Naive thymus-derived CD8-positive, alpha-beta T cell (primary cell): ENCODE data around the gene RAVER1. TPM values are rescaled to one million over a fixed set of nuclear protein-coding genes. Genes with fewer than 3 reads are reported as not detected.

Source experiments
- ATAC-seq, 2 donors: fragments of 150-1000 bp; cut with Tn5 transposase in 1 of 2; sonication (Bioruptor Pico), chemical (Tn5 transposase) in 1 of 2; 1 replicate in 1 of 2; 2 replicates in 1 of 2; pipeline ENCODE4 v1.10.0; 2021; ENCODE audit warnings: mild to moderate bottlenecking in 2 of 2, moderate library complexity in 2 of 2
- POLR2A ChIA-PET: fragments of 350-600 bp; sonication (Branson Sonifier 250); formaldehyde crosslinking; loops from one replicate; lab custom pipeline; 2021; ENCODE audit warnings: antibody characterized with exemption; lab: Charles Lee
- DNase-seq, 10 donors: peaks; one replicate each; pipeline versions ENCODE4 v3.0.0 to v3.0.0-alpha.2; 2020 to 2022
- H3K27ac Mint-ChIP-seq, 10 donors: one replicate each; pipeline ENCODE4 v1.8.0; 2020 to 2022; ENCODE audit warnings: mild to moderate bottlenecking in 10 of 10, mixed read lengths in 10 of 10, moderate library complexity in 4 of 10, inconsistent platforms in 1 of 10
- H3K27me3 Mint-ChIP-seq, 5 donors: one replicate each; pipeline ENCODE4 v1.8.0; 2021 to 2022; ENCODE audit warnings: mixed read lengths in 5 of 5
- H3K36me3 Mint-ChIP-seq, 3 donors: one replicate each; pipeline ENCODE4 v1.8.0; 2020 to 2022; ENCODE audit warnings: mixed read lengths in 3 of 3, mild to moderate bottlenecking in 2 of 3, inconsistent platforms in 1 of 3
- H3K4me1 Mint-ChIP-seq, 4 donors: one replicate each; pipeline ENCODE4 v1.8.0; 2021 to 2022; ENCODE audit warnings: mixed read lengths in 4 of 4
- H3K4me3 Mint-ChIP-seq, 10 donors: one replicate each; pipeline ENCODE4 v1.8.0; 2020 to 2022; ENCODE audit warnings: mild to moderate bottlenecking in 10 of 10, mixed read lengths in 10 of 10, moderate library complexity in 6 of 10, inconsistent platforms in 1 of 10
- H3K9me3 Mint-ChIP-seq, 9 donors: one replicate each; pipeline ENCODE4 v1.8.0; 2020 to 2022; ENCODE audit warnings: mixed read lengths in 9 of 9, mild to moderate bottlenecking in 3 of 9, inconsistent platforms in 1 of 9, moderate library complexity in 1 of 9
- polyA plus RNA-seq, 3 donors: library from polyadenylated mRNA; unstranded; fragments of 300-500 nt; fragmentation: Illumina TruSeq; gene quantifications; one replicate each; pipeline ENCODE4 v1.2.3, GENCODE V29; 2021
- total RNA-seq, 8 experiments: library from RNA in 2 of 8; stranded (reverse) in 2 of 8; gene quantifications; one replicate each; pipeline ENCODE4 v1.2.3 and lab custom pipeline; 2021 to 2026

RAVER1 gene
- total and polyA plus RNA-seq, 5 experiments from 2014 or later: 11.2 to 55.8 (median 23.6) TPM

GRCh38 chr19:10327793-10328192 lies 5.5 kb downstream of the RAVER1 start:
- ATAC-seq (no peak), DNase-seq (no peak)
- Mint-ChIP-seq H3K9me3 (no peaks in the 10 kb centered on the region), H3K27ac (no peak overlapping the region), H3K4me3 (no peak overlapping the region), H3K27me3 (no peaks in the 10 kb centered on the region), H3K4me1 (peaks cover 3 to 27% (median 18%) of the 10 kb centered on the region in 4 donors), H3K36me3 (peaks cover 0 to 66% (median 5%) of the 10 kb centered on the region in 3 donors)
- POLR2A ChIA-PET: interaction anchor here (0.6 kb wide), 1 partner anchor 282 kb away, joined by 3 read pairs; no protein-coding TSS in a partner anchor

GRCh38 chr19:10325732-10326131 lies 7.6 kb downstream of the RAVER1 start:
- POLR2A ChIA-PET: interaction anchor here (0.7 to 1.0 kb wide), 2 partner anchors 16 to 192 kb away, joined by 3 to 4 read pairs; no protein-coding TSS in a partner anchor

DNA sequence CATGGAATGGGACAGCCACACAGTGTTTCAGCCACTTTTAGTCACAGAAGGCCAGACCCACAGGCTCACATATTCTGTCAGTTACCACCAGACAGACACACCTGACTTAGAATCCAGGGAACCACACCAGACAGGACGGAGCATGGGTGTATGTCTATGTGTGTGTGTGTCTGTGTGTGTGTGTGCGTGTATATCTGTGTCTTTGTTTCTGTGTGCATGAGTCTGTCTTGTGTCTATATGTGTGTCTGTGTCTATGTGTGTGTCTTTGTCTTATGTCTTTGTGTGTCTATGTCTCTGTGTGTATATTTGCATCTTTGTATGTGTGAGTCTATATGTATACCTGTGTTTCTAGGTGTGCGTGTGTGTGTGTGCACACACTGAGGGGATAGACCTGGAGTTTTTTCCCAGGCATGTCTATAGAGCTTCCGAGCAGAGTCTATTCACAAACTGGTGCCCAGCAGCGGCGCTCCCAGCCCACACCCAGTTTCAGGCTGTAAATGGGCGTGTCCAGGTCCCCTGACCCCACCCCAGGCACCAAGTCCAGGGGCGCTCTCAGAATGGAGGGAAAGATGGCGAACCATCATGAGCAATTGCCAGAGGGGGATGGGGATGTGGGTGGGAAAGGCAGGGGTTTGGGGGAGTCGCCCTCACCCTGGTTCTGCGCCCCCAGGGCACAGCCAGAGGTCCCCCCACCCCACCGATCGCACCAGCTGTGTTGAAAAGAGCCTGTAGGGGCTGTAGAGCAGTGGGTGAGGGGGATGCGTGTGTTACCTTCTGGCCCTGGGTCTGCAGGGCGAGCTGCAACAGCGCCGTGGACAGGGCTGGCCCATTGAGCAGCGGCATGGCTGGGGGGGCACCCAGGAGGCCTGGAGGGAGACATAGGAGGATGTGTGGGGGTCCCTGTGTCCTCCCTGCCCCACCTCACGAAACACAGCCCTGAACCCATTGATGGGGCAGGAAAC lies 11.2 kb downstream of the RAVER1 start:
- no peak for DNase-seq
- ATAC-seq: no peak
- H3K4me3 Mint-ChIP-seq: no peak overlapping the region
- peaks cover 0 to 70% (median 10%) of the 10 kb centered on the region in 3 donors for H3K36me3 Mint-ChIP-seq
- H3K27ac Mint-ChIP-seq: peak overlapping the region in 6 of 10 donors; percentile 1 to 64 (median 12)
- H3K27me3 Mint-ChIP-seq: no peaks in the 10 kb centered on the region
- H3K9me3 Mint-ChIP-seq: no peaks in the 10 kb centered on the region
- peaks cover 0 to 3% (median under 1%) of the 10 kb centered on the region in 4 donors for H3K4me1 Mint-ChIP-seq
- POLR2A ChIA-PET: interaction anchor here (0.5 to 2.6 kb wide), 3 partner anchors 9 to 11 kb away, joined by 4 to 8 read pairs (median 5); partner anchors contain the start of gene RAVER1

More at GRCh38 chr19:10325732-10326131, 7.6 kb downstream of the RAVER1 start:
- ATAC-seq (no peak), DNase-seq (no peak)
- H3K4me3 Mint-ChIP-seq: peak overlapping the region in 1 of 10 donors; percentile 29
- no peak overlapping the region for H3K27ac Mint-ChIP-seq
- peaks cover 0 to 69% (median 7%) of the 10 kb centered on the region in 3 donors for H3K36me3 Mint-ChIP-seq
- H3K9me3 Mint-ChIP-seq: no peaks in the 10 kb centered on the region
- no peaks in the 10 kb centered on the region for H3K27me3 Mint-ChIP-seq
- peaks cover 4 to 12% (median 6%) of the 10 kb centered on the region in 4 donors for H3K4me1 Mint-ChIP-seq

- Mint-ChIP-seq H3K27me3 (no peaks in the 10 kb centered on the region), H3K36me3 (peaks cover 0 to 69% (median 10%) of the 10 kb centered on the region in 3 donors), H3K9me3 (no peaks in the 10 kb centered on the region), H3K27ac (peak overlapping the region in 1 of 10 donors; percentile 20), H3K4me1 (peaks cover 0 to 3% (median under 1%) of the 10 kb centered on the region in 4 donors), H3K4me3 (no peak overlapping the region)
- ATAC-seq: no peak
- DNase-seq: no peak
- POLR2A ChIA-PET: interaction anchor here (0.5 to 1.2 kb wide), 4 partner anchors 10 to 94 kb away, joined by 3 to 10 read pairs (median 4); partner anchors contain the start of gene RAVER1
Observed at GRCh38 chr19:10321417-10321797, 11.9 kb downstream of the RAVER1 start.

DNA sequence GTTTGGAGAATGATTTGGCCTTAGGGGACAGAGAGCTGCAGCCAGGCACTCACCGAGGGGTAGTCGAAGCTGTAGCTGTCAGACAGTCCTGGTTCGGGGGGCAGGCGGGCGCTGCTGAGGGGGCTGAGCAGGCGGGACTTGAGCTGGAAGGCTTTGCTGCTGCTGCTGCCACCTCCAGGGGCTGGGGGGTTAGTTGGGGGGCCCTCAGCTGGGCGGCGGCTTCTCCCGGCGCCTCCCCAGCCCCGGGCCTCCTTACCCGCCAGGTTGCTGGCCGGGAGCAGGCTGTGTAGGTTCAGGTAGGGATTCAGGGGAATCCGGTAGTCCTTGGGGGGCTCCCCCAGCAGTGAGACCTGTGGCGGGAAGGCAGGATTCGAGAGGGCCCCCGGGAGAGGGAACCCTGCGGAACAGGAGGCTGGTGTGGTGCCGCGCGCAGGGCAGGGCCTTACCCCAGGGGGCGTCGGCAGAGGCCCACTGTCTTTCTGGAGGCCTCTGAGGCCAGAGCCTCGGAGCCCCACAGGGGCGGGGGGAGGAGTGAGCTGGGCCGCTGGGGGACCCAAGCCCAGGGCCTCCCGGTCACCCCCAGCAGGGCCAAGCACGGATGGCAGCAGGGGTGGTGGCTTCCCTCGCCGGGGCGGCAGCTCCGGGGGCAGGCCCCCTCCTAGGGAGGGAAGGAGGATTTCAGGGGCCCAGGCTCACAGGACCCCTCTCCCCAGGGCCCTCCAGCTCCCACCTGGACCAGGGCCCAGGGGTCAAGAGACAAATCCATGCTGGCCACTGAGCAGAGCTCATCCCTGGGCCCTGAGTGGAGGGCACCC lies 12.5 kb downstream of the RAVER1 start:
- Mint-ChIP-seq H3K36me3 (peaks cover 0 to 69% (median 11%) of the 10 kb centered on the region in 3 donors), H3K4me3 (no peak overlapping the region), H3K27me3 (no peaks in the 10 kb centered on the region), H3K4me1 (peaks cover 4 to 7% (median 5%) of the 10 kb centered on the region in 4 donors), H3K9me3 (no peaks in the 10 kb centered on the region), H3K27ac (no peak overlapping the region)
- DNase-seq (no peak), ATAC-seq (no peak)
- POLR2A ChIA-PET: interaction anchor here (0.6 to 1.2 kb wide), 6 partner anchors 10 to 247 kb away, joined by 3 to 10 read pairs (median 4); partner anchors contain the start of gene RAVER1

DNA sequence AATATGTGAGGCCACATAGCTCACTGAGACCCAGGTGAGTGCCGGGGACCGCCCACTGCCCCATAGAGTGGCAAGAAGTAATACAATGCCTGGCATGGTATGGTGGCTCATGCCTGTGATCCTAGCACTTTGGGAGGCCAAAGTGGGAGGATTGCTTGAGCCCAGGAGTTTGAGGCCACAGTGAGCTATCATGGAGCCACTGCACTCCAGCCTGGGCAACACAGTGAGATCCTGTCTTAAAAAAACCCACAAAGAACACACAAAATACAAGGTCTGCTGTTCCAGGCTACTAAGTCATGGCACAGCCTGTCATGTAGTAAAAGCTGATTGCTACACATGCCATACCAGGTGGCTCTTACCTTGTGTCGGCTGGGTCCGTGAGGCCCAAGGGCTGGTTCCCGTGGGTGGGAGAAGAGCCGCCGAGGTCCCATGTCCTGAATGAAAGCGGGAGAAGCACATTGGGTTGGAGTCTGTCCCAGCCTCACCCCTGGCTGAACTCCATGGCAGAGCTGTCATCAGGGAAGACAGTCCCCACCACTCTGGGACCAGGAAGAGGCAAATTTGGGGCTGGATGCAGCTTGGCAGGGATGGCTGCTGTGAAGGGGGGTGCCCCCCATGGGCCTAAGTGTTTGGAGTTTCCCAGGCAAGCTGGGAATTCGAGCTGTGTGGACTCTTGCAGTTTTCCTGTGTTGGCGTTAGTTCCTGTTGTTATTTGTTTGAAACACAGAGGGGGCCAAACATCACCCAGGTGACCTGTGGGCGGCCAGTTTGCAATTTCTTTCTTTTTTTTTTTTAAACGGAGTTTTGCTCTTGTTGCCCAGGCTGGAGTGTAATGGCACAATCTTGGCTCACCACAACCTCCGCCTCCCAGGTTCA lies 14.3 kb downstream of the RAVER1 start:
- Mint-ChIP-seq H3K4me1 (peaks cover 7 to 19% (median 16%) of the 10 kb centered on the region in 4 donors), H3K27ac (peak overlapping the region in 1 of 10 donors; percentile 11), H3K4me3 (no peak overlapping the region), H3K36me3 (peaks cover 0 to 53% (median 10%) of the 10 kb centered on the region in 3 donors), H3K9me3 (no peaks in the 10 kb centered on the region), H3K27me3 (no peaks in the 10 kb centered on the region)
- POLR2A ChIA-PET: interaction anchor here (0.5 to 1.1 kb wide), 2 partner anchors 15 to 456 kb away, joined by 5 to 6 read pairs; partner anchors contain the start of gene RAVER1
- DNase-seq (no peak), ATAC-seq (no peak)

- H3K27me3 Mint-ChIP-seq: no peaks in the 10 kb centered on the region
- peaks cover 0 to 45% (median 10%) of the 10 kb centered on the region in 3 donors for H3K36me3 Mint-ChIP-seq
- H3K4me1 Mint-ChIP-seq: peaks cover 7 to 24% (median 16%) of the 10 kb centered on the region in 4 donors
- no peak for ATAC-seq
- DNase-seq: no peak
- no peaks in the 10 kb centered on the region for H3K9me3 Mint-ChIP-seq
- H3K4me3 Mint-ChIP-seq: peak overlapping the region in 1 of 10 donors; percentile 11
- no peak overlapping the region for H3K27ac Mint-ChIP-seq
- POLR2A ChIA-PET: interaction anchor here (1.1 kb wide), 1 partner anchor 16 kb away, joined by 5 read pairs; the partner anchor contains the start of gene RAVER1
Observed at GRCh38 chr19:10317857-10318462, 15.4 kb downstream of the RAVER1 start.

DNA sequence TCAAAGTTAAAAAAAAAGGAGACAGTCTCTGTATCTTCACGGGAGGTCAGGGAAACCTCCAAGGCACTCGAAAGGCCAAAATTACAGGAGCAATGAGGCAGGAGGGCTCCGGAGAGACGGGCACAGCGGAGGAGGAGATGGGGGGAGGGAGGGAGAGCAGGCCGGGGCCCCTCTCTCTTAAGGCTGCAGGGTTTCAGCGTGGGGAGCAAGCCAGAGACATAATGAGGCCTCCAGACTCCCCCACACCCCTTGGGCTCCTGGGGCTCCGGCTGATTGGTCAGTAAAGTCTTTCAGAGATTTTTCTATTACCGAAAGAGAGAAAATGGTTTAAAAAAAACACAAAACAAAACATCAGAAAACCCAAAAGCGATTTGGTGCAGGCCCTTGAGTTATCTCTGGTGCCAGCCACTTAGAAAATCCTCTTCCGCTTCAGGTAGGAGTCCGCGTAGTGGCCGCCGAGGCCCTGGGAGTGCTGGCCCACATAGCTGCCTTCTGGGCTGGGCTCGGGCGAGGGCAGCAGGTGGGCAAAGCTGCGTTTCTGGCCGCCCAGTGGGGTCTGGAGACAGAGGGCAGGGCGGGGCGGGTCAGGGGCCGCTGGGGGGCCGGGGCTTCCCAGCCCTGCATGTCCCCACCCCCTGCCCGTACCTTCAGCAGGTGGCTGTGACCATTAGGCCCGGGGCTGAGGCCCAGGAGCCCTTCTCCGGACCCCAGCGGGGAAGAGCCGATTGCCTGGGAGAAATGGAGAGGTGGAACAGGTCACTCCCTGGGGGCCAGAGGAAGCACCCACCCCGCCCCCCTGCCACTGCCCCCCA lies 16.1 kb downstream of the RAVER1 start:
- Mint-ChIP-seq H3K27me3 (no peaks in the 10 kb centered on the region), H3K27ac (peak overlapping the region in 4 of 10 donors; percentile 15 to 67 (median 38)), H3K4me3 (peak overlapping the region in 2 of 10 donors; percentile 19 to 32), H3K9me3 (no peaks in the 10 kb centered on the region), H3K4me1 (peaks cover 7 to 24% (median 16%) of the 10 kb centered on the region in 4 donors), H3K36me3 (peaks cover 0 to 44% (median 10%) of the 10 kb centered on the region in 3 donors)
- DNase-seq (no peak), ATAC-seq (no peak)
- POLR2A ChIA-PET: interaction anchor here (0.6 to 1.6 kb wide), 4 partner anchors 28 to 159 kb away, joined by 3 to 7 read pairs (median 4); partner anchors contain the start of gene ICAM5

GRCh38 chr19:10316229-10317044 lies 16.9 kb downstream of the RAVER1 start:
- no peaks in the 10 kb centered on the region for H3K9me3 Mint-ChIP-seq
- H3K4me1 Mint-ChIP-seq: peaks cover 4 to 24% (median 16%) of the 10 kb centered on the region in 4 donors
- peak overlapping the region; percentile 58 to 97 (median 84) for H3K27ac Mint-ChIP-seq
- H3K27me3 Mint-ChIP-seq: no peaks in the 10 kb centered on the region
- no peak for ATAC-seq
- peaks cover 0 to 38% (median 8%) of the 10 kb centered on the region in 3 donors for H3K36me3 Mint-ChIP-seq
- POLR2A ChIA-PET: interaction anchor here (0.6 to 1.6 kb wide), 5 partner anchors 27 to 333 kb away, joined by 3 to 7 read pairs (median 3); partner anchors contain the start of gene ICAM5
- no peak for DNase-seq
- peak overlapping the region; percentile 83 to 93 (median 90) for H3K4me3 Mint-ChIP-seq
